Parathyroid adenoma (tissue), 2 donors: ENCODE results near the gene TGM5.
"Not testable (repeated sequence)": the region's sequence is repeated elsewhere in the genome, so short reads cannot be mapped to it uniquely, and the experiment has no call there.

Experiments used
- H2AFZ ChIP-seq: fragments of 300-600 bp; sonication (generic); one replicate; pipeline ENCODE4 v1.7.0; 2017; ENCODE audit warnings: antibody characterized with exemption, mild to moderate bottlenecking
- H3K27ac ChIP-seq: fragments of 300-600 bp; sonication (generic); one replicate; pipeline ENCODE4 v1.7.0; 2017
- H3K27me3 ChIP-seq: fragments of 300-600 bp; sonication (generic); one replicate; pipeline ENCODE4 v1.7.0; 2017; ENCODE audit warnings: low read length; ENCODE audit not compliant: control insufficient read depth, insufficient read depth
- H3K36me3 ChIP-seq: fragments of 300-600 bp; sonication (generic); one replicate; pipeline ENCODE4 v1.7.0; 2017; ENCODE audit warnings: low read length; ENCODE audit not compliant: control insufficient read depth, insufficient read depth
- H3K4me1 ChIP-seq: fragments of 300-600 bp; sonication (generic); one replicate; pipeline ENCODE4 v1.7.0; 2017; ENCODE audit warnings: control low read depth
- H3K4me2 ChIP-seq: fragments of 300-600 bp; sonication (generic); one replicate; pipeline ENCODE4 v1.7.0; 2017; ENCODE audit warnings: low read length
- H3K4me3 ChIP-seq: fragments of 300-600 bp; sonication (generic); one replicate; pipeline ENCODE4 v1.7.0; 2017; ENCODE audit warnings: low read depth, low read length
- H3K79me2 ChIP-seq: fragments of 300-600 bp; sonication (generic); one replicate; pipeline ENCODE4 v1.7.0; 2017; ENCODE audit warnings: control low read depth
- H3K9ac ChIP-seq: fragments of 300-600 bp; sonication (generic); one replicate; pipeline ENCODE4 v1.7.0; 2017; ENCODE audit warnings: mild to moderate bottlenecking
- H3K9me3 ChIP-seq: fragments of 300-600 bp; sonication (generic); one replicate; pipeline ENCODE4 v1.7.0; 2017; ENCODE audit warnings: low read length; ENCODE audit not compliant: control insufficient read depth
- CTCF ChIP-seq: fragments of 300-600 bp; sonication (generic); IDR thresholded peaks from one replicate; pipeline ENCODE4 v1.7.0; 2017; ENCODE audit warnings: antibody characterized with exemption, mild to moderate bottlenecking
- donor health status: primary hyperparathyroidism.

The TGM5 gene

GRCh38 chr15:43273243-43273642 is 6.5 kb upstream of the TGM5 start:
- H3K4me1 ChIP-seq, result no peaks in the 10 kb centered on the region
- H2AFZ ChIP-seq, result no peak overlapping the region
- no peak overlapping the region for H3K9ac ChIP-seq
- no peak for TF ChIP-seq CTCF
- no peaks in the 10 kb centered on the region for H3K36me3 ChIP-seq
- no peaks in the 10 kb centered on the region for H3K79me2 ChIP-seq
- H3K4me2 ChIP-seq, result no peak overlapping the region
- H3K27me3 ChIP-seq, result no peaks in the 10 kb centered on the region
- no peak overlapping the region for H3K27ac ChIP-seq
- H3K4me3 ChIP-seq, result no peak overlapping the region
- no peaks in the 10 kb centered on the region for H3K9me3 ChIP-seq

GRCh38 chr15:43271908-43272307 is 5.2 kb upstream of the TGM5 start:
- not testable (repeated sequence) for H3K27ac ChIP-seq, H3K9ac ChIP-seq, H3K9me3 ChIP-seq, H3K4me3 ChIP-seq, H2AFZ ChIP-seq, H3K79me2 ChIP-seq, H3K4me2 ChIP-seq, H3K4me1 ChIP-seq, H3K27me3 ChIP-seq, H3K36me3 ChIP-seq

GRCh38 chr15:43270676-43271306 is 4.1 kb upstream of the TGM5 start:
- TF ChIP-seq CTCF, result no peak
- no peaks in the 10 kb centered on the region for H3K79me2 ChIP-seq
- no peak overlapping the region for H3K27ac ChIP-seq
- H3K4me2 ChIP-seq, result no peak overlapping the region
- H3K4me1 ChIP-seq, result no peaks in the 10 kb centered on the region
- no peaks in the 10 kb centered on the region for H3K36me3 ChIP-seq
- H2AFZ ChIP-seq, result no peak overlapping the region
- H3K9ac ChIP-seq, result no peak overlapping the region
- H3K9me3 ChIP-seq, result no peaks in the 10 kb centered on the region
- H3K27me3 ChIP-seq, result no peaks in the 10 kb centered on the region
- H3K4me3 ChIP-seq, result no peak overlapping the region

GRCh38 chr15:43270113-43270665 is 3.5 kb upstream of the TGM5 start:
- Histone ChIP-seq H3K27me3 (no peaks in the 10 kb centered on the region), H3K9me3 (no peaks in the 10 kb centered on the region), H3K79me2 (no peaks in the 10 kb centered on the region), H3K4me2 (no peak overlapping the region), H3K4me3 (no peak overlapping the region), H3K9ac (no peak overlapping the region), H3K27ac (no peak overlapping the region), H3K4me1 (no peaks in the 10 kb centered on the region), H3K36me3 (no peaks in the 10 kb centered on the region), H2AFZ (no peak overlapping the region)
- no peak for TF ChIP-seq CTCF

- Histone ChIP-seq H3K4me3 (no peak overlapping the region), H3K9ac (no peak overlapping the region), H3K27me3 (no peaks in the 10 kb centered on the region), H3K4me1 (no peaks in the 10 kb centered on the region), H3K4me2 (no peak overlapping the region), H2AFZ (no peak overlapping the region), H3K79me2 (no peaks in the 10 kb centered on the region), H3K27ac (no peak overlapping the region), H3K36me3 (no peaks in the 10 kb centered on the region), H3K9me3 (no peaks in the 10 kb centered on the region)
- TF ChIP-seq CTCF, result no peak
These were observed 1.7 kb upstream of the TGM5 start for GRCh38 chr15:43268111-43269105.
